IPS-18c (cell line): ENCODE measurements around the gene ECHDC3.
"Not testable (repeated sequence)": the region's sequence is repeated elsewhere in the genome, so short reads cannot be mapped to it uniquely, and the experiment has no call there.

Experiments
- H3K4me3 ChIP-seq: 2 replicates; pipeline ENCODE4 v1.7.0; 2013; ENCODE audit warnings: low read depth, mild to moderate bottlenecking, low read length, moderate library complexity; ENCODE audit not compliant: insufficient read depth
- H3K9me3 ChIP-seq: one replicate; pipeline ENCODE4 v1.6.1; 2013; ENCODE audit warnings: mild to moderate bottlenecking, low read length, moderate library complexity; ENCODE audit not compliant: control insufficient read depth, insufficient read depth

The ECHDC3 gene

DNA sequence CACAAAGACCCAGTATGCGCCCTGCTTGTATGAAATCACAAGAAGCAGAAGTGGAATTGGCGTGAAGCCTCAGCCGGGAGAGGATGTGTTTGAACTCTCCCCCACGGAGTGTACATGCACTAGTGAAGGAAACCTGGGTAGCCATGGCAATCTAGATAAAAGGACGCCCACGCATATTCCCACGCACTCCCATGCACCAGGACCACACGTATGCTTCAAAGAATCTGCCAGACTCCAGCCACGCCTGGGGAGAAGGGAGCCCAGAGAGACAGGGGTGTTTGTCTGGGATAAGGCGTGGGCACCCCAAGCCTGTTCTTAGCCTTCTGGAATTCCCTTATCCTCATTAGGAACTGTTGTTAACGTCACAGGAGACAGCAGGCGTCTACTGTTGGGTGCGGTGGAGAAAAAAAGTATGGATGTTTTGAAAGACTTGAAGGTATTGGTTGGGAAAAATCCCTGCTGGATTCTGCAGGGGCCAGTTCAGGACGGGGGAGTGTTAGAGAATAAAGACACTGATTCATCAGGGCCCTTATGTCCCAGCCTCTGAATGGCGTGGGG lies 28.9 kb upstream of the ECHDC3 start:
- Histone ChIP-seq H3K9me3 (no peaks in the 10 kb centered on the region), H3K4me3 (no peak overlapping the region)

GRCh38 chr10:11713963-11714362 lies 28.2 kb upstream of the ECHDC3 start:
- Histone ChIP-seq H3K9me3 (no peaks in the 10 kb centered on the region), H3K4me3 (no peak overlapping the region)

DNA sequence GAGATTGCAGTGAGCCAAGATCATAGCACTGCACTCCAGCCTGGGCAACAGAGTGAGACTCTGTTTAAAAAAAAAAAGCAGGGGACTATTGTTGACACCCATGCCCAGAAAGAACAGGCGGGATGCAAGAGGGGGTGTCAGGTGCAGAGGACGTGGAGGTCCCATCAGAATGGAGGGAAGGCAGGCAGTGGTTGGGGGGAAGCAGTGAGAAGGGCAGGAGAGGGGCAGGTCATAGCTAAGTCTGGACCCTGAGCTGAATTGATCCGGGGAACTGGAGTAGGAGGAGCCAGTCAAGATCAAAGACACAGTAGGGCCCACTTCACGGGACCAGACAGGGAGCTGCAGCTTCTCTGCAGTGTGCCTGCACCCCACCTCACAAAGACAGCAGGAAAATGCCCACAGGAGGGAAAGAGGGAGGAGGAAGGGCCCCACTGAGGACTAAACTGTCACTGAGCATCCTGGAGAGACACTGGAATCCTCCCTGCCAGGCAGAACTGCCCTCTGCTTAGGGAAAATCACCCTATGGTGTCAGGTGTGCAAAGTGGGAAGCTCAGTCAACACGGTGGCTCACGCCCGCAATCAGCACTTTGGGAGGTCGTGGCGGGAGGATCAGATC lies 27.3 kb upstream of the ECHDC3 start:
- Histone ChIP-seq H3K9me3 (no peaks in the 10 kb centered on the region), H3K4me3 (no peak overlapping the region)

GRCh38 chr10:11715815-11716494 lies 26.2 kb upstream of the ECHDC3 start:
- H3K9me3 ChIP-seq = no peaks in the 10 kb centered on the region
- H3K4me3 ChIP-seq = no peak overlapping the region

DNA sequence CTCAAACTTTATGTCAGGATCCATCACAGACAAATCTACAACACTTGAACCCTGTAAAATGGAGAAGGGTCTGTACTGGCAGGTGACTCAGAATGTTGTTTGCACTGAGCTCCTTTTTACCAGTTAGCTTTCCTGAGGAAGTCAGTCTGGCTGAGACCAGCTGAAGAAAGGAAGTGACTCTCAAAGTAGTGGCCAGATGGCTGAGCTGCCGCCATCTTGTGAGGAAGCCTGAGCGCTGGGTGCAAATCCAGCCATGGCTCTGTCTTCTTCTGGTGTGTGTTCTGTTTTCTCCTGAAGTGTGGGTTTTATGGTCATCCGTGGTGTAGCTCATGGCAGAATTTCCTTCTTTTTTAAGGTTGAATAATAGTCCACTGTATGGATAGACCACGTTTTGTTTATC lies 25.5 kb upstream of the ECHDC3 start:
- Histone ChIP-seq H3K9me3 (no peaks in the 10 kb centered on the region), H3K4me3 (no peak overlapping the region)

- Histone ChIP-seq H3K9me3 (no peaks in the 10 kb centered on the region), H3K4me3 (no peak overlapping the region)
Observed at GRCh38 chr10:11719496-11720259, 22.5 kb upstream of the ECHDC3 start.

GRCh38 chr10:11720260-11720741 lies 21.9 kb upstream of the ECHDC3 start:
- Histone ChIP-seq H3K9me3 (no peaks in the 10 kb centered on the region), H3K4me3 (no peak overlapping the region)

GRCh38 chr10:11721806-11722205 lies 20.4 kb upstream of the ECHDC3 start:
- no peak overlapping the region for H3K4me3 ChIP-seq
- H3K9me3 ChIP-seq = no peaks in the 10 kb centered on the region

DNA sequence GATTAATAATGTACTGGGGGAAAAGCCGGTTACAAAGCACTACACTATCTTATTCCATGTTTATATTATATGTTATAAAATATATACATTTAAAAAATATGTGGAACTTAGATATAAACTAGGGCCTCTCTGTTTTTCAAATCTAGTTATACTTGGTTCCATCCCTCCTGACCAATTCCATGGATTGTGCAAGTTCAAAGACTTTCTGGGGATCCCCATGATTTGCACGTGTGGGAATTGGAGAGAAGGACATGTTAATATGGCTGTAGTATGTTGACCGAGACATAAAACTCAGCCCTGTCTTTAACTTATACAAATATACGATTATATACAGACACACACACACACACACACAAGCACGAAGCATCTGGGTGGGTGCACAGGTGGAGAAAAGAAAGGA lies 18.8 kb upstream of the ECHDC3 start:
- no peaks in the 10 kb centered on the region for H3K9me3 ChIP-seq
- no peak overlapping the region for H3K4me3 ChIP-seq

DNA sequence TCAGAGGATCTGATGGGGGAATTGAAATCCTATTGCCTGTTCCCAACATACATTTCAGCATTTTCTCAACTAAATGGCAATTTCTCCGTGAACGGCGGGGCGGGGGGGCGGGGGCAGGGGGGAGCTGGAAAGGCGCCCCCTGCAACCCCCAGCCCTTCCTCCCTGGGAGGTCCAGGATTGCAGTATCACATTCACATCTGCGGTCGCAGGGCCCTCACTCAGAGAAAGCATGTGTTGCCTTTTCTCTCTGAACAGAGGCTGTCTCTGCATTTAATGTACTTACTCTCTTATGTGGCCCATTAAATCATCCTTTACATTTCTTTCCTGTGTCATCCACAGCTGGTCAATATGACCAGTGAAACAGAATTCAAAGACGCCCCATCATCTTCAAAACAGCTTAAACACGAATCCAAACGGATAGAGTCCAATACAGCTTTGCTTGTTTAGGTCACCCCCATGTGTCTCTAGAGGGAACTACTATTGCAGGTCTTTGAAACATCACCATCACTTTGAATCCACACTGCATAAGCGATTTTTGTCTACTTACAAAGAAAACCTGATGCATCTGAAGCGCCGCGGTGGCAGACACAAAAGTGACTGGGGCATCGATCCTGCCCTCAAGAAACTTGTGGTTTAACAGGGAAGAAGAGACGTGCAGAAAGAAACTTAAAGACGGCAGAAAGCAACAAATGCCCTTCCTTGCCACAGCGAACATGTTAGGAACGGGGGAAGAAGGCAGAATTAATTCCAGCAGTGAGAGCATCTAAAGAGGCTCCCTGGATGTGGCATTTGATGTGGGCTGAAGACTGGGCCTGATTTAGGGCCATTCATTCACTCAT lies 17.0 kb upstream of the ECHDC3 start:
- H3K4me3 ChIP-seq = no peak overlapping the region
- no peaks in the 10 kb centered on the region for H3K9me3 ChIP-seq

DNA sequence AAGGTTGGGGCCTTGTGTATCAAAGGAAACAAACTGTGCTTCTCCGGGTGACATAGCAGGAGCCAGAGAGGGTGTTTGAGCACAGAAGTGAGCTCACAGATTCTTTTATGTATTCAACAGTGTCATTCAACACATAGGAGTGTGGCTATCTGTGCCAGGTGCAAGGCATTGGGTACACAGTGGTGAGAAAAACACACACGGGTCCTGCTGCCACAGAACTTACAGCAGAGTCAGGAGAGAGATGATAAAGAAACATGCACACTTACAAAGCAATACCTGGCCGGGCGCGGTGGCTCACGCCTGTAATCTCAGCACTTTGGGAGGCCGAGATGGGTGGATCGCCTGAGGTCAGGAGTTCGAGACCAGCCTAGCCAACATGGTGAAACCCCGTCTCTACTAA lies 16.3 kb upstream of the ECHDC3 start:
- H3K9me3 ChIP-seq = no peaks in the 10 kb centered on the region
- H3K4me3 ChIP-seq = no peak overlapping the region

DNA sequence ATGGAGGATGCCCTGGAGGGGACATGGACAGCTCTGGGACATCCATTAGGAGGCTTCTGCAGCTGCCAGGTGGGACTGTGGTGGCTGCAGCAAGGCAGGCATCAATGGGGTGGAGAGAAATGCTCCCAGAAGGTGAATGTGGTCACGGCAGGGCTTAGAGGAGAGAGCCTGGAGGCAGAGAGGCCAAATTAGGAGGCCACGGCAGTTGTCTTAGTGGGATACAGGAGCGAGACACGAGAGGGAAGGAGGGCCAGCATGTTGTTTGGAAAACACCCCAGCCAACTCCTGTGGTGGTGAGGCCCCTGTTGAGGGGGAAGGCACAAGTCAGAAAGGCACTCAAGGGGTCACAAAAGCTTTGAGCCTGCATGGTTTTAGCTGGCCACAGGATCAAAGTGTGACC lies 14.6 kb upstream of the ECHDC3 start:
- Histone ChIP-seq H3K9me3 (no peaks in the 10 kb centered on the region), H3K4me3 (no peak overlapping the region; the same call in 1 of the 2 replicates)

GRCh38 chr10:11728353-11728752 lies 13.8 kb upstream of the ECHDC3 start:
- no peak overlapping the region for H3K4me3 ChIP-seq
- no peaks in the 10 kb centered on the region for H3K9me3 ChIP-seq

DNA sequence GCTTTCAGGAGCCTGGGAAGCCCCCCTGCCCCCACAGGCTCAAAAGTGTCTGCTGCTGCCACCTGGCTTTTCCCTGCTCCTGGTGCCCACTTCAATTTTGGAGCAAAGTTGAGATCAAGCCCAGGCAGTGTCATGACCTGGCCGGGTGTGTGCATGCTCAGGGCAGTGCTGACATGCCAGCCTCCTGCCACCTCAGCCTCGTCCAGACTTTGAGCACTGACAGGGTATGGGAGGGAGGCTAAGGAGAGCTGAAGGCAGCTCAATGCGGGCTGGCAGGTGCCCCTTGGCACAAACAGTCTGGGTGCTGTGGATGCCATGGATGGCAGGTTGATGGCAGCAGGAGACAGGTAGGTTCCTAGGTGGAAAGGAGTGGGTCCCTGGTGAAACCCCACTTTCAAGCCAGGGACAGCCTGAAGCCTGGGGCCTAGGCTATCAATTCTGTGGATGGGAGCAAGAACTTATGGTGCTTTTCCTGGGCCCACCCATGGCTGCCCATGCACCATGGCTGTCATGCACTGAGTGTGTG lies 12.3 kb upstream of the ECHDC3 start:
- no peak overlapping the region for H3K4me3 ChIP-seq
- no peaks in the 10 kb centered on the region for H3K9me3 ChIP-seq

GRCh38 chr10:11730779-11731178 lies 11.4 kb upstream of the ECHDC3 start:
- no peaks in the 10 kb centered on the region for H3K9me3 ChIP-seq
- no peak overlapping the region for H3K4me3 ChIP-seq

GRCh38 chr10:11736767-11737166 lies 5.4 kb upstream of the ECHDC3 start:
- H3K4me3 ChIP-seq, H3K9me3 ChIP-seq: not testable (repeated sequence)
